Measurements from ENCODE around the gene RABGAP1L.

DNA sequence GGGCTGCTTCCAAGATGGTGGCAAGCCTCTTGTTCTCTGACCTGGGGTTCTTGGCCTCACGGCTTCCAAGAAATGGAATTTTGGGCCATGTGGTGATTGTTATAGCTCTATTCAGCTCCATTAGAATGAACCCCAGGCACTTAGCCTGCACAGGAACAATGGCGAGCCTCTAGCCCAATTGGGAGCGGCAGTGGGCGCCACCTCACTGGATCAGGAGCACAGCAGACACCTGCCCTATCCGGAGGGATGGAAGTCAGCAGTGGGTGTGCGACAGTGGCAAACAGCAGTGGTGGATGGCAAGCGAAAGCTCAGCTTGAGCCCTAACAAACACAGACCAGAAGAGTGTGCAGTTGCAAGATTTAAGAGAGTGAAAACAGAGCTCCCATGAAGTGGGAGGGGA, 519.3 kb downstream of the RABGAP1L start:
- TF ChIP-seq CEBPB (IDR thresholded peaks at IDR 0.05; ENCODE audit: low read depth, low read length) (no peak), RXRA (IDR thresholded peaks at IDR 0.05; ENCODE audit: insufficient read depth, low read depth, low read length) (no peak), E2F6 (IDR thresholded peaks at IDR 0.05) (no peak), GABPA (IDR thresholded peaks at IDR 0.05; ENCODE audit: borderline replicate concordance, insufficient read depth, low read length) (no peak), POLR2A (IDR thresholded peaks at IDR 0.05; ENCODE audit: control extremely low read depth in 1 of 2, low read depth in 2 of 2, low read length in 2 of 2) (no peak), KDM1A (IDR thresholded peaks at IDR 0.05; ENCODE audit: borderline replicate concordance, low read length) (no peak), RNF2 (IDR thresholded peaks at IDR 0.05; ENCODE audit: borderline replicate concordance, low read depth, low read length, missing control alignments, poor library complexity, severe bottlenecking) (no peak), EZH2 (IDR thresholded peaks at IDR 0.05; ENCODE audit: low read depth, low read length, severe bottlenecking) (no peak), HDAC6 (IDR thresholded peaks at IDR 0.05; ENCODE audit: low read depth, low read length) (no peak), JUND (IDR thresholded peaks at IDR 0.05; ENCODE audit: low read length) (no peak)
- TF ChIP-seq, protein P1, sequence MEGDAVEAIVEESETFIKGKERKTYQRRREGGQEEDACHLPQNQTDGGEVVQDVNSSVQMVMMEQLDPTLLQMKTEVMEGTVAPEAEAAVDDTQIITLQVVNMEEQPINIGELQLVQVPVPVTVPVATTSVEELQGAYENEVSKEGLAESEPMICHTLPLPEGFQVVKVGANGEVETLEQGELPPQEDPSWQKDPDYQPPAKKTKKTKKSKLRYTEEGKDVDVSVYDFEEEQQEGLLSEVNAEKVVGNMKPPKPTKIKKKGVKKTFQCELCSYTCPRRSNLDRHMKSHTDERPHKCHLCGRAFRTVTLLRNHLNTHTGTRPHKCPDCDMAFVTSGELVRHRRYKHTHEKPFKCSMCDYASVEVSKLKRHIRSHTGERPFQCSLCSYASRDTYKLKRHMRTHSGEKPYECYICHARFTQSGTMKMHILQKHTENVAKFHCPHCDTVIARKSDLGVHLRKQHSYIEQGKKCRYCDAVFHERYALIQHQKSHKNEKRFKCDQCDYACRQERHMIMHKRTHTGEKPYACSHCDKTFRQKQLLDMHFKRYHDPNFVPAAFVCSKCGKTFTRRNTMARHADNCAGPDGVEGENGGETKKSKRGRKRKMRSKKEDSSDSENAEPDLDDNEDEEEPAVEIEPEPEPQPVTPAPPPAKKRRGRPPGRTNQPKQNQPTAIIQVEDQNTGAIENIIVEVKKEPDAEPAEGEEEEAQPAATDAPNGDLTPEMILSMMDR (IDR thresholded peaks at IDR 0.05; ENCODE audit: control extremely low read depth in 1 of 3, insufficient read depth in 1 of 3, low read depth in 1 of 3, low read length in 3 of 3) = no peak

All from H1 (cell line).